Measurements from ENCODE around the gene LCK. TPM values are rescaled to one million over a fixed set of nuclear protein-coding genes. Genes with fewer than 3 reads are reported as not detected.

The LCK gene
- total and polyA plus RNA-seq, 2 of the 8 experiments (the other 6 are each of a cell fraction or from before 2014, with no cell fraction given): 75.3 to 122 TPM

- no peaks in the 10 kb centered on the region for H4K20me1 ChIP-seq (replicated peaks in 1 of 2; ENCODE audit: control insufficient read depth in 1 of 2, insufficient read depth in 2 of 2, low read length in 2 of 2)
- no peak overlapping the region for H3K4me3 ChIP-seq (ENCODE audit: extremely low read depth in 1 of 4, insufficient read depth in 2 of 4, low read depth in 3 of 4, low read length in 4 of 4)
- H3K9ac ChIP-seq (replicated peaks in 1 of 4; ENCODE audit: extremely low read depth in 1 of 4, low read depth in 3 of 4, low read length in 3 of 4): no peak overlapping the region
- no peak overlapping the region for H2AFZ ChIP-seq (ENCODE audit: low read length)
- TF ChIP-seq CHD2 (IDR thresholded peaks at IDR 0.05; ENCODE audit: low read length): no peak
- TF ChIP-seq EP300 (IDR thresholded peaks at IDR 0.05; ENCODE audit: borderline replicate concordance in 1 of 2, low read depth in 2 of 2, low read length in 2 of 2): no peak
- no peak for TF ChIP-seq ASH2L (IDR thresholded peaks at IDR 0.05; ENCODE audit: low read length)
- no peak for TF ChIP-seq POU5F1 (IDR thresholded peaks at IDR 0.05; ENCODE audit: low read depth, low read length)
- no peak for TF ChIP-seq SUZ12 (IDR thresholded peaks at IDR 0.05; ENCODE audit: low read length)
- TF ChIP-seq GABPA (IDR thresholded peaks at IDR 0.05; ENCODE audit: borderline replicate concordance, insufficient read depth, low read length): no peak
- TF ChIP-seq ZNF274 (IDR thresholded peaks at IDR 0.05; ENCODE audit: borderline replicate concordance, extremely low read depth, low read length): no peak
- TF ChIP-seq SIX5 (IDR thresholded peaks at IDR 0.05; ENCODE audit: low read depth, low read length): no peak
- no peak for TF ChIP-seq TEAD4 (IDR thresholded peaks at IDR 0.05; ENCODE audit: low read depth, low read length)
- TF ChIP-seq POLR2A (IDR thresholded peaks at IDR 0.05; ENCODE audit: control extremely low read depth in 1 of 2, low read depth in 2 of 2, low read length in 2 of 2): no peak
- no peak for TF ChIP-seq CHD1 (IDR thresholded peaks at IDR 0.05; ENCODE audit: low read depth, low read length)
- no peak for TF ChIP-seq YY1 (IDR thresholded peaks at IDR 0.05; ENCODE audit: low read depth, low read length)
- no peak for TF ChIP-seq HDAC6 (IDR thresholded peaks at IDR 0.05; ENCODE audit: low read depth, low read length)
- TF ChIP-seq RXRA (IDR thresholded peaks at IDR 0.05; ENCODE audit: insufficient read depth, low read depth, low read length): no peak
- H2BK120ac ChIP-seq (replicated peaks; ENCODE audit: low read depth, low read length): no peak overlapping the region
- ChIA-PET POLR2A (ENCODE audit: partially characterized antibody) (no interaction called here), CTCF (ENCODE audit: partially characterized antibody) (no interaction called here)
- H3K4me2 ChIP-seq (ENCODE audit: insufficient read depth in 1 of 2, low read depth in 2 of 2, low read length in 2 of 2): no peak overlapping the region
- H2BK20ac ChIP-seq (ENCODE audit: low read length): 0 out of 2 replicates have a peak overlapping the region, but pooled peaks have one; percentile 61
- FAIRE-seq (no peak), DNase-seq (ENCODE audit: low read depth in 1 of 2, low spot score in 2 of 2) (no peak)
- H4K5ac ChIP-seq (ENCODE audit: insufficient read length, low read depth, low read length): no peak overlapping the region
- H3K4ac ChIP-seq (replicated peaks; ENCODE audit: insufficient read length, low read depth, low read length): no peak overlapping the region
- no peak overlapping the region for H4K8ac ChIP-seq (ENCODE audit: extremely low read depth, insufficient read depth, low read length)
- no peaks in the 10 kb centered on the region for H3K9me3 ChIP-seq (ENCODE audit: insufficient read depth in 2 of 2, low read depth in 1 of 2, low read length in 1 of 2)
- H2BK12ac ChIP-seq (ENCODE audit: low read depth, low read length): no peak overlapping the region
- H3K23ac ChIP-seq (ENCODE audit: insufficient read length): no peak overlapping the region
- H3K14ac ChIP-seq (ENCODE audit: insufficient read length): no peak overlapping the region
- H3K79me2 ChIP-seq (ENCODE audit: control insufficient read depth in 1 of 2, insufficient read depth in 2 of 2, low read length in 2 of 2): no peaks in the 10 kb centered on the region
- no peak overlapping the region for H3K56ac ChIP-seq (replicated peaks; ENCODE audit: insufficient read length, low read depth, low read length)
- H3K18ac ChIP-seq (ENCODE audit: extremely low read depth, low read length): no peak overlapping the region
- H2AK5ac ChIP-seq (ENCODE audit: low read depth, low read length): no peak overlapping the region
- H2BK15ac ChIP-seq (ENCODE audit: low read length): no peak overlapping the region
- peaks cover 12% of the 10 kb centered on the region for H3K23me2 ChIP-seq (ENCODE audit: low read depth, low read length)
- H3K36me3 ChIP-seq (ENCODE audit: control insufficient read depth in 2 of 4, insufficient read depth in 4 of 4, low read length in 3 of 4): no peaks in the 10 kb centered on the region
- H2BK5ac ChIP-seq (ENCODE audit: low read depth, low read length): no peak overlapping the region
- H3K4me1 ChIP-seq (replicated peaks in 1 of 4; ENCODE audit: control insufficient read depth in 3 of 4, insufficient read depth in 4 of 4, low read length in 3 of 4): peaks cover 6 to 20% (median 14%) of the 10 kb centered on the region in 4 experiments
- no peaks in the 10 kb centered on the region for H3K79me1 ChIP-seq (ENCODE audit: low read depth, low read length)
- no peaks in the 10 kb centered on the region for H3K27me3 ChIP-seq (replicated peaks in 1 of 4; ENCODE audit: control insufficient read depth in 3 of 4, extremely low read depth in 1 of 4, insufficient read depth in 3 of 4, low read length in 3 of 4)
- H4K91ac ChIP-seq (replicated peaks; ENCODE audit: insufficient read length, low read length): no peak overlapping the region
- no peak overlapping the region for H3K27ac ChIP-seq (ENCODE audit: low read depth, low read length)
These were observed 18.7 kb downstream of the LCK start for GRCh38 chr1:32269744-32270143.
